ENCODE measurements around the gene PCNX2. TPM values are rescaled to one million over a fixed set of nuclear protein-coding genes. Genes with fewer than 3 reads are reported as not detected.

Gene PCNX2
- total and polyA plus RNA-seq, 2 donors (not counting 1 experiment from before 2014, with no cell fraction given) = 13.0 to 37.8 TPM

- TF ChIP-seq, protein P1, sequence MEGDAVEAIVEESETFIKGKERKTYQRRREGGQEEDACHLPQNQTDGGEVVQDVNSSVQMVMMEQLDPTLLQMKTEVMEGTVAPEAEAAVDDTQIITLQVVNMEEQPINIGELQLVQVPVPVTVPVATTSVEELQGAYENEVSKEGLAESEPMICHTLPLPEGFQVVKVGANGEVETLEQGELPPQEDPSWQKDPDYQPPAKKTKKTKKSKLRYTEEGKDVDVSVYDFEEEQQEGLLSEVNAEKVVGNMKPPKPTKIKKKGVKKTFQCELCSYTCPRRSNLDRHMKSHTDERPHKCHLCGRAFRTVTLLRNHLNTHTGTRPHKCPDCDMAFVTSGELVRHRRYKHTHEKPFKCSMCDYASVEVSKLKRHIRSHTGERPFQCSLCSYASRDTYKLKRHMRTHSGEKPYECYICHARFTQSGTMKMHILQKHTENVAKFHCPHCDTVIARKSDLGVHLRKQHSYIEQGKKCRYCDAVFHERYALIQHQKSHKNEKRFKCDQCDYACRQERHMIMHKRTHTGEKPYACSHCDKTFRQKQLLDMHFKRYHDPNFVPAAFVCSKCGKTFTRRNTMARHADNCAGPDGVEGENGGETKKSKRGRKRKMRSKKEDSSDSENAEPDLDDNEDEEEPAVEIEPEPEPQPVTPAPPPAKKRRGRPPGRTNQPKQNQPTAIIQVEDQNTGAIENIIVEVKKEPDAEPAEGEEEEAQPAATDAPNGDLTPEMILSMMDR (conservative IDR thresholded peaks at IDR 0.05 in 1 of 2, IDR thresholded peaks at IDR 0.05 in 1 of 2; ENCODE audit: low read depth in 1 of 2, low read length in 2 of 2) = no peak
- TF ChIP-seq EZH2 (IDR thresholded peaks at IDR 0.05; ENCODE audit: low read length, missing control alignments) = no peak
- Histone ChIP-seq H3K4me2 (ENCODE audit: extremely low read depth, insufficient read depth, low read length) (no peak overlapping the region), H3K4me3 (replicated peaks in 1 of 4; ENCODE audit: control extremely low read depth in 1 of 4, insufficient read depth in 1 of 4, low read depth in 3 of 4, low read length in 4 of 4) (no peak overlapping the region), H3K36me3 (ENCODE audit: control insufficient read depth, insufficient read depth, low read length) (no peaks in the 10 kb centered on the region), H3K9me3 (ENCODE audit: control insufficient read depth, insufficient read depth, low read depth, low read length) (no peaks in the 10 kb centered on the region), H3K4me1 (ENCODE audit: control insufficient read depth, extremely low read depth, insufficient read depth, low read length) (no peaks in the 10 kb centered on the region), H2AFZ (ENCODE audit: low read length) (no peak overlapping the region), H3K79me2 (ENCODE audit: control insufficient read depth, insufficient read depth, low read length) (no peaks in the 10 kb centered on the region), H3K9ac (ENCODE audit: insufficient read depth, low read length) (no peak overlapping the region), H3K27ac (ENCODE audit: insufficient read depth, low read length) (no peak overlapping the region), H4K20me1 (ENCODE audit: control insufficient read depth, extremely low read depth, insufficient read depth, low read length) (no peaks in the 10 kb centered on the region), H3K27me3 (ENCODE audit: control insufficient read depth, insufficient read depth, low read length) (no peaks in the 10 kb centered on the region)
- DNase-seq (ENCODE audit: low read depth in 2 of 2) = no peak
Observed at GRCh38 chr1:233334092-233334491, 38.6 kb upstream of the PCNX2 start.

DNA sequence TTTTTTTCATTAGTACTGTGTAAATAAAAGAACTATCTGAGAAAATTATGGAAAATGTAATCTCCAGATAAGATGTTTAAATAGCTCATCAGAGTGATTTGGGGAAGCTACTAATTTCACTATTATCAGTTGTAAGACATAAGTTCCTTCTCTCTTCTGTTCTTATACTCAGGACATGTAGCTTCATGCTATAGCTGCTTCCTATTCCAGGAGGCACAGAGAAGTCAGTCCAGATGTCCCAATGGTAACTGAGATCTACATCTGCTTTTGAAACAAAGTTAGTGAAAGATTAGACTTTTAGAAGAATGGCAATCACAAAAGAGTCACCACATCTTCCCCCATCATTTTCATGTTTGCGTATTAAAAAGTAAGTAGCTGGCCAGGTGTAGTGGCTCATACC lies 37.6 kb upstream of the PCNX2 start:
- no peak overlapping the region for H3K9ac ChIP-seq (ENCODE audit: insufficient read depth, low read length)
- H3K4me3 ChIP-seq (replicated peaks in 1 of 4; ENCODE audit: control extremely low read depth in 1 of 4, insufficient read depth in 1 of 4, low read depth in 3 of 4, low read length in 4 of 4) = no peak overlapping the region
- H4K20me1 ChIP-seq (ENCODE audit: control insufficient read depth, extremely low read depth, insufficient read depth, low read length) = no peaks in the 10 kb centered on the region
- TF ChIP-seq EZH2 (IDR thresholded peaks at IDR 0.05; ENCODE audit: low read length, missing control alignments) = no peak
- TF ChIP-seq, protein P1 (conservative IDR thresholded peaks at IDR 0.05 in 1 of 2, IDR thresholded peaks at IDR 0.05 in 1 of 2; ENCODE audit: low read depth in 1 of 2, low read length in 2 of 2) = no peak
- H2AFZ ChIP-seq (ENCODE audit: low read length) = no peak overlapping the region
- H3K4me2 ChIP-seq (ENCODE audit: extremely low read depth, insufficient read depth, low read length) = no peak overlapping the region
- H3K27ac ChIP-seq (ENCODE audit: insufficient read depth, low read length) = no peak overlapping the region
- no peaks in the 10 kb centered on the region for H3K27me3 ChIP-seq (ENCODE audit: control insufficient read depth, insufficient read depth, low read length)
- no peaks in the 10 kb centered on the region for H3K4me1 ChIP-seq (ENCODE audit: control insufficient read depth, extremely low read depth, insufficient read depth, low read length)
- no peaks in the 10 kb centered on the region for H3K79me2 ChIP-seq (ENCODE audit: control insufficient read depth, insufficient read depth, low read length)
- no peaks in the 10 kb centered on the region for H3K9me3 ChIP-seq (ENCODE audit: control insufficient read depth, insufficient read depth, low read depth, low read length)
- no peaks in the 10 kb centered on the region for H3K36me3 ChIP-seq (ENCODE audit: control insufficient read depth, insufficient read depth, low read length)
- no peak for DNase-seq (ENCODE audit: low read depth in 2 of 2)

- H3K9me3 ChIP-seq (ENCODE audit: control insufficient read depth, insufficient read depth, low read depth, low read length) = no peaks in the 10 kb centered on the region
- H3K36me3 ChIP-seq (ENCODE audit: control insufficient read depth, insufficient read depth, low read length) = no peaks in the 10 kb centered on the region
- no peak overlapping the region for H3K9ac ChIP-seq (ENCODE audit: insufficient read depth, low read length)
- H3K4me3 ChIP-seq (replicated peaks in 1 of 4; ENCODE audit: control extremely low read depth in 1 of 4, insufficient read depth in 1 of 4, low read depth in 3 of 4, low read length in 4 of 4) = no peak overlapping the region
- no peaks in the 10 kb centered on the region for H4K20me1 ChIP-seq (ENCODE audit: control insufficient read depth, extremely low read depth, insufficient read depth, low read length)
- no peak for TF ChIP-seq EZH2 (IDR thresholded peaks at IDR 0.05; ENCODE audit: low read length, missing control alignments)
- TF ChIP-seq, protein P1 (conservative IDR thresholded peaks at IDR 0.05 in 1 of 2, IDR thresholded peaks at IDR 0.05 in 1 of 2; ENCODE audit: low read depth in 1 of 2, low read length in 2 of 2) = no peak
- H3K27me3 ChIP-seq (ENCODE audit: control insufficient read depth, insufficient read depth, low read length) = peaks cover 1% of the 10 kb centered on the region
- H3K27ac ChIP-seq (ENCODE audit: insufficient read depth, low read length) = no peak overlapping the region
- DNase-seq (ENCODE audit: low read depth in 2 of 2) = no peak
- H3K79me2 ChIP-seq (ENCODE audit: control insufficient read depth, insufficient read depth, low read length) = no peaks in the 10 kb centered on the region
- H3K4me1 ChIP-seq (ENCODE audit: control insufficient read depth, extremely low read depth, insufficient read depth, low read length) = no peaks in the 10 kb centered on the region
- no peak overlapping the region for H2AFZ ChIP-seq (ENCODE audit: low read length)
- H3K4me2 ChIP-seq (ENCODE audit: extremely low read depth, insufficient read depth, low read length) = no peak overlapping the region
Observed at GRCh38 chr1:233331676-233332519, 36.4 kb upstream of the PCNX2 start.
